Fibroblast of skin of abdomen (primary cell): ENCODE measurements around the gene CEP72.
"Not testable (repeated sequence)": the region's sequence is repeated elsewhere in the genome, so short reads cannot be mapped to it uniquely, and the experiment has no call there.

Source experiments
- DNase-seq: peaks from one replicate; pipeline ENCODE4 v3.0.0-alpha.2; 2013

The CEP72 gene

GRCh38 chr5:580436-580835, 31.7 kb upstream of the CEP72 start:
- no peak for DNase-seq

GRCh38 chr5:581266-581665, 30.9 kb upstream of the CEP72 start:
- DNase-seq = no peak

- DNase-seq = no peak
Measured at GRCh38 chr5:581941-582340, 30.2 kb upstream of the CEP72 start.

GRCh38 chr5:582445-582844, 29.7 kb upstream of the CEP72 start:
- DNase-seq = not testable (repeated sequence)

- DNase-seq = no peak
Measured at GRCh38 chr5:582936-583635, 29.1 kb upstream of the CEP72 start.

GRCh38 chr5:583645-584044, 28.5 kb upstream of the CEP72 start:
- DNase-seq = no peak

GRCh38 chr5:584216-584615, 27.9 kb upstream of the CEP72 start:
- no peak for DNase-seq

GRCh38 chr5:584846-585245, 27.3 kb upstream of the CEP72 start:
- no peak for DNase-seq

GRCh38 chr5:585556-585955, 26.6 kb upstream of the CEP72 start:
- no peak for DNase-seq

GRCh38 chr5:585962-586628, 26.0 kb upstream of the CEP72 start:
- no peak for DNase-seq

GRCh38 chr5:586751-587285, 25.3 kb upstream of the CEP72 start:
- no peak for DNase-seq

GRCh38 chr5:587403-587802, 24.7 kb upstream of the CEP72 start:
- no peak for DNase-seq

- DNase-seq = no peak
Measured at GRCh38 chr5:588406-588995, 23.6 kb upstream of the CEP72 start.

GRCh38 chr5:589173-589572, 23.0 kb upstream of the CEP72 start:
- no peak for DNase-seq

GRCh38 chr5:589588-589987, 22.6 kb upstream of the CEP72 start:
- no peak for DNase-seq

- DNase-seq = peak; percentile 1
Measured at GRCh38 chr5:590346-590745, 21.8 kb upstream of the CEP72 start.

GRCh38 chr5:591746-592145, 20.4 kb upstream of the CEP72 start:
- no peak for DNase-seq

GRCh38 chr5:592158-592557, 20.0 kb upstream of the CEP72 start:
- no peak for DNase-seq

GRCh38 chr5:593511-593910, 18.6 kb upstream of the CEP72 start:
- DNase-seq = no peak

GRCh38 chr5:594226-594860, 17.8 kb upstream of the CEP72 start:
- no peak for DNase-seq

- DNase-seq = no peak
Measured at GRCh38 chr5:595285-595875, 16.8 kb upstream of the CEP72 start.

GRCh38 chr5:597871-598563, 14.1 kb upstream of the CEP72 start:
- no peak for DNase-seq

- DNase-seq = no peak
Measured at GRCh38 chr5:598564-598890, 13.6 kb upstream of the CEP72 start.
